Erythroblast (primary cell): ENCODE data around the gene KRT10.

Source experiments
- DNase-seq, 2 experiments: peaks; one replicate each; lab custom pipeline; 2025; lab: John Stamatoyannopoulos, UW
- GATA1 ChIP-seq: IDR thresholded peaks from 2 replicates; pipeline ENCODE4 v1.6.1; 2011; ENCODE audit warnings: low read depth, mild to moderate bottlenecking, control low read depth, low read length, moderate library complexity
- POLR2A ChIP-seq: IDR thresholded peaks from 2 replicates; pipeline ENCODE4 v1.6.1; 2011; ENCODE audit warnings: mild to moderate bottlenecking, low read length

KRT10 gene

DNA sequence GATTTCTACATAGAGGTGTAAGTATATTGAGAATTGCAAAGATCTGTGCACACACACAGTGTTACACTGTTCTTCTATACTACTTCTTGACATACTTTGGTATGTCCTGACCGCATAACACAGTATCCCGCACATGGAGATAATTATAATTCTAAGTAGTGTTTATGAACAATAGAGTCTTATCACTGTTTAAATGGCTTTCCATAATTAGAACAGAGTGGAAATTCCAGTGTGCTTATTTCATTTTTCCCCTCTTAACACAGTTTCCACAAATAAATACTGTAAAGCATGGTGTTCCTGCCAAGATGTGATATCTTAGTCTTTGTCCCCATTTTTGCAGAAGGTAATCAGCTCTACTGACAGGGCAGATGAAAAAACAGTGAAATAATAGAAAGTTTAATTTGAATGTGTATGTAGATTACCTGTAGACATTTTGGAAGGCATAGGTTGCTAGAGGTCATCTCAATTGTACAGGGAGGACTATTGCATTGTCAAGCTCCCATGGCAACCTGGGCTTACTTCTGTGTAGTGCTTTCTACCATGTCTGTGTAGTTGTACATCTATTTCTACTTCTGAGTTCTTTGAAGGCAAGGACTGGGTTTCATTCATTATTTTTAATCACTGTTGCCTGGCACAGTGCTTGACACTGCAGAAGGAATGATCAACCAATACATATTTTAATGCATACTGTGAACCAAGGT lies 12.5 kb downstream of the KRT10 start:
- DNase-seq = no peak
- TF ChIP-seq POLR2A = no peak
- TF ChIP-seq GATA1 = no peak

DNA sequence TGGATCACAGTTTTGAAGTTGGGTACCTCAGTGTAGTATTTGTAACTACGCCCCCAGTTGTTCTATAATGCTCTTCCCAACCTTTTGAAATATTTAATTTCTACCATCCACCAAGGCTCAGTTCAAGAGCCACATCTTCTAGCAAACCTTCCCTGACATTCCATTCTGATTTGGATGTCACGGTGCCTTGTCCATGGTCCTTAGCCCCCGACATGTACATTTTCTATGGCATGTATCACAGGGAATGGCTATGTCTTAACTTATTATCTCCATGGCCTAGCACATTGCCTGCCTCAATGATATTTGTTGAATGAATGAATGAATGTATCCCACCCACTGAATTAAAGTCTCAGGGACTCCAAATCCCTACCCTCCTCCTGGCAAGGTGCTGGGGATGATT lies 16.3 kb downstream of the KRT10 start:
- DNase-seq = no peak
- TF ChIP-seq GATA1 = no peak
- no peak for TF ChIP-seq POLR2A

GRCh38 chr17:40803617-40804082 lies 18.8 kb downstream of the KRT10 start:
- TF ChIP-seq POLR2A (no peak), GATA1 (no peak)
- DNase-seq = peak; percentile 70 to 84

GRCh38 chr17:40801157-40801556 lies 21.3 kb downstream of the KRT10 start:
- TF ChIP-seq GATA1 = no peak
- TF ChIP-seq POLR2A = no peak
- no peak for DNase-seq

DNA sequence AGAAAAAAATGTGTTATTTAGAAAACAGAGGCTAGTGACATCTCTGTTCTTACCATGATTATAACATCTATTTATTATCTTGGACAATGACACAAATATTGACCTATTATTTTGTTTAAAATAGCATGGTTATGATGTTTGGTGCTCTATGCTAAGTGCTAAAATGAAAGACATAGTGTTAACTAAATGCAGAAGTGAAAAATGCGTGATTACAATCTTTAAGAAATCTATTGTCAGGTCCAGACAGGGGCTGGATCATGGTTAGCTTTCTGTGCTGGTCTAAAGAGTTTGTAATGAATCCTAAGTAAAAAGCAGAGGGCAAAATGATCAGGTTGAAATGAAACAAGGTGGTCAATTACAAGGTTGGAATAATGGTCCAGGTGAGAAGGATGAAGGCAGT lies 22.0 kb downstream of the KRT10 start:
- DNase-seq = no peak
- TF ChIP-seq GATA1 (no peak), POLR2A (no peak)

DNA sequence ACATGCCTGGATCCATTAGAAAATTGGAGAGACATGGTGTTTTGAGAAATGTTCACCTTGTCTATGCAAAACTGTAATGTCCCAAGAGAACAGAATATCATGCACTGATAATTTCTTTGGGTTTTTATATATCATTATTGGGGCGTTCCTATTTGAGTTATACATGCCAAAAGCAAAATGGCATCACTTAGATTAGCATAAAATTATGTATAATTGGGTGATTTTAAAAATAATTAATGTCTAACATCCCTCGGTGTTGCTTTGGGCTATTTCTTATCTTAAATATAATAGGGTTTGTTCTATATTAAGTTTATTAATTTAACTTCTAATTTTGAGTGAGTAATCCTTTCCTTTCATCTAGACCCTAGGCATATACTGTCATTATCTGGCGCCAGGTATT lies 22.6 kb downstream of the KRT10 start, which contains the start of gene KRT28:
KRT28 (minus strand) TSS at position 101 of the 400 bp plus-strand sequence; CDS start at position 35, 66 bp downstream.
- no peak for DNase-seq
- TF ChIP-seq POLR2A (no peak), GATA1 (no peak)

DNA sequence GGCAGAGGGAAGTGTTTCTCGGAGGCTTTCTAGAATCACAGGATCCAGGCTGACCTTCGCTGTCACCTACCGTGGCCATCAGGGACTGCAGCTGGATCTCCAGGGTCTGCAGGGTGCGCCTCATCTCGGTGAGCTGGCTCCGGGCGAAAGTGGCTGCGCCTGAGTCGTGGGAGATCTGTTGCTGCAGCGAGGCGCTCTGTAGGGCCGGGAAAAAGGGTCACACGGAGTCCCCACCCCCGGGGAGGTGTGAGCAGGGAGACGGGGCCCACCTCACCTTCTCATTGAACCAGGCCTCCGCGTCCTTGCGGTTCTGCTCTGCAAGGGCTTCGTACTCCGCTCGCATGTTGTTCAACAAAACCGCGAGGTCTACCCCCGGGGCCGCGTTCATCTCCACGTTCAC lies 25.6 kb downstream of the KRT10 start:
- no peak for TF ChIP-seq GATA1
- no peak for TF ChIP-seq POLR2A
- no peak for DNase-seq

GRCh38 chr17:40795019-40795667 lies 27.3 kb downstream of the KRT10 start:
- TF ChIP-seq POLR2A = no peak

DNA sequence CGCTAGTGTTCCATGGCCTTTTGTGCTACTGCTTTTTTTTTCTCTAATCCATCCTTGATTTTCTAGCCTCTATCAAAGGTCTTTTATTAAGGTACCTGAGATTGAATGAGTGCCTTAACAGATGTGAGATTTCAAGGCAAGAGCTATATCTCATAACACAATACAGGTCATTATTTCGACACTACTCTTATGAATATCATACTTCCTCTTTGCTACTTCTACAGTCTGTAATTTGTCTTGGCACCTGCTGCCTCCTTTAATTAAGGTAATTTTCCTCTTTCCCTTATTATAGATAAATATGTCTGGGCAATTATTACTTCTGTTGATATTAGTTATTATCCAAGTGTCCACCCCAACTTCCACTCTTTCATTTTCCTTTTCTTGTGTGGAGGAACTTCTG lies 27.9 kb downstream of the KRT10 start:
- TF ChIP-seq POLR2A (no peak), GATA1 (no peak)
- DNase-seq = no peak

More at GRCh38 chr17:40795019-40795667, 27.3 kb downstream of the KRT10 start:
- DNase-seq = no peak

DNA sequence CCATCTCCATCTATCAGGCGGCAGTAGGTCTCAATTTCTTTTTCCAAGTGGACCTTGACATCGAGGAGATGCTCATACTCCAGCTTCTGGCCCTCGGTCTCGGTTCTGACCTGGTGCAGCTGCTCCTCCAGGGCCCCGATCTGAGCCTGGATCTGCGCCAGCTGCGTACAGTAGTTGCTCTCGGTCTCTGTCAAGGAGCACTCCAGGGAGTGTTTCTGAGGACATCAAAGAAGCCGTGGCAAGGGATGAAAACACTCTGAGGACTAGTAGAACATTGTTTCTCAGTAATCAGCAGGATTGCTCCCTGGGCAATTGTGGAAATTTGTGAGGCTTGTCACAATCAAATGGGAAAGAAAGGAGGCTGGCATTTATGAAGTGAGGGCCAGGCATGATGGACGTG lies 28.6 kb downstream of the KRT10 start:
- no peak for DNase-seq
- TF ChIP-seq POLR2A = no peak

DNA sequence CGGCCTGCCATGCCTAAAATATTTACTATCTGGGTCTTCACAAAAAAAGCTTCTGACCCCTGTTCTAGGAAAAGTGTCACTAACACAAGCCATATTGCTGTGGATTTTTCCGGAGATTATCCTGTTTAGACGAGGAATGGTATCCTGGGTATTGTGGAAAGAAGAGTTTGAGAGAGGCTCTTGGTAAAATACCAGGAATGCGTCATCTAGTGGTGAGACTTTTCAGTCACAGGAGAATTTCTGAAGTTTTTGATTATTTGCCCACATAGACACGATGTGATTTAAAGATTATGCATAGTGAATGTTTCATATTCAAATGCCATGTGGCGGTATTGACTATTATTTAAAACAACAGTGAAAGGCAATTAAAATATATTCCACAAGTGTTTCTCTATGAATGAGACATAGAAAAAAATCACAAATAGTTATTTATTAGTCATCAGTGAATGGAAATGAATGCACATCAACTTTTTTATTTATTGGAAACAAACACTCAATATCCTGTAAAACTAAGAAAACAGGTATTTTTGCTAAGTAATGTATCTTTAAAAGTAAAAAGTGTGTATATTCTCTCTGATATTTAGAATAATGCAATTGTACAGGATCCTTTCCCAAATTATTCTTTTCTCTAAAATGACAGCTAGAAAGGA lies 30.5 kb downstream of the KRT10 start:
- DNase-seq = peak in 1 of 2 experiments; percentile 27
- TF ChIP-seq GATA1 = no peak
- TF ChIP-seq POLR2A = no peak

GRCh38 chr17:40791111-40791510 lies 31.3 kb downstream of the KRT10 start:
- no peak for DNase-seq
- TF ChIP-seq POLR2A (no peak), GATA1 (no peak)

- no peak for TF ChIP-seq POLR2A
- TF ChIP-seq GATA1 = no peak
- no peak for DNase-seq
These were observed 40.0 kb downstream of the KRT10 start, which contains the start of gene KRT27 for GRCh38 chr17:40782450-40782849. KRT27 (minus strand) TSS chr17:40782550; CDS start chr17:40782493, 57 bp downstream.

GRCh38 chr17:40779181-40779909 lies 43.1 kb downstream of the KRT10 start:
- TF ChIP-seq POLR2A (no peak), GATA1 (no peak)
- DNase-seq = no peak
